ENCODE data around the gene DSCAML1. TPM values are rescaled to one million over a fixed set of nuclear protein-coding genes. Genes with fewer than 3 reads are reported as not detected.
A peak's percentile ranks its signal among the peaks of the same experiment; 100 is the strongest.

DSCAML1 gene
- total and polyA plus RNA-seq, 5 donors from 2014 or later: 0.08 to 1.6 (median 0.30) TPM; not detected in 1

- Histone ChIP-seq H3K9me3 (ENCODE audit: control insufficient read depth in 2 of 2, low read length in 2 of 2) (no peaks in the 10 kb centered on the region), H3K4me1 (ENCODE audit: control insufficient read depth, insufficient read depth, low read length, poor library complexity, severe bottlenecking) (no peaks in the 10 kb centered on the region), H3K27me3 (ENCODE audit: control insufficient read depth, insufficient read depth, low read length) (no peaks in the 10 kb centered on the region), H3K4me3 (ENCODE audit: low read depth, low read length) (no peak overlapping the region), H3K36me3 (ENCODE audit: control insufficient read depth, insufficient read depth, low read length) (no peaks in the 10 kb centered on the region), H3K27ac (ENCODE audit: insufficient read depth, low read length, poor library complexity, severe bottlenecking) (no peak overlapping the region)
- Mint-ChIP-seq H3K27me3 (no peaks in the 10 kb centered on the region), H3K27ac (no peak overlapping the region), H3K36me3 (peaks cover 5% of the 10 kb centered on the region), H3K4me3 (no peak overlapping the region), H3K4me1 (no peaks in the 10 kb centered on the region), H3K9me3 (peaks cover 0 to 4% (median 0%) of the 10 kb centered on the region in 7 donors)
- DNase-seq (no peak), ATAC-seq (ENCODE audit: low read depth in 2 of 2) (no peak)
These were observed 381.6 kb downstream of the DSCAML1 start for GRCh38 chr11:117415358-117415896.

- ATAC-seq (ENCODE audit: low read depth in 2 of 2) (no peak), DNase-seq (no peak)
- H3K4me1 ChIP-seq (ENCODE audit: control insufficient read depth, insufficient read depth, low read length, poor library complexity, severe bottlenecking): no peaks in the 10 kb centered on the region
- no peak overlapping the region for H3K27ac Mint-ChIP-seq
- no peaks in the 10 kb centered on the region for H3K27me3 Mint-ChIP-seq
- H3K36me3 Mint-ChIP-seq: peaks cover 9% of the 10 kb centered on the region
- no peak overlapping the region for H3K27ac ChIP-seq (ENCODE audit: insufficient read depth, low read length, poor library complexity, severe bottlenecking)
- no peak overlapping the region for H3K4me3 ChIP-seq (ENCODE audit: low read depth, low read length)
- H3K4me1 Mint-ChIP-seq: no peaks in the 10 kb centered on the region
- H3K9me3 ChIP-seq (ENCODE audit: control insufficient read depth in 2 of 2, low read length in 2 of 2): no peaks in the 10 kb centered on the region
- no peaks in the 10 kb centered on the region for H3K36me3 ChIP-seq (ENCODE audit: control insufficient read depth, insufficient read depth, low read length)
- no peak overlapping the region for H3K4me3 Mint-ChIP-seq
- H3K9me3 Mint-ChIP-seq: peaks cover 0 to 4% (median 0%) of the 10 kb centered on the region in 7 donors
- H3K27me3 ChIP-seq (ENCODE audit: control insufficient read depth, insufficient read depth, low read length): no peaks in the 10 kb centered on the region
These were observed 382.3 kb downstream of the DSCAML1 start for GRCh38 chr11:117414724-117415123.

DNA sequence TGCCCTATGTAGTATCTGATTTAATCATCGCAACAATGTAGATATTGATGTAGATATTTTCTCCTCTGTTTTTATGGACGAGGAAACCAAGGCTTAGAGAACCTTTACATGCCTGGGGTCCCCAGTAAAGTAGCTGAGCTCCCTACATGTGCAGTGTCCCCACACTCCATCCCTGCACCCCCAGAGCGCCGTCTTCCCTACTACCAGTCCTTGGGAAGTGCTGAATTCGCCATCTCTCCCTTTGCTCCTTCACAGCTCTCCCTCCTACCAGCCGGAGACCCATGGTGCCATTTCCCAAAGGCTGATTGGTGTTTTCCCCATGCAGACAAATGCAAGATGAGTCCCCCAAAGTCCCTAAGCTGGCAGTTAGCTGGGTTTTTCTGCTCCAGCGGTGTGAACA is 383.4 kb downstream of the DSCAML1 start:
- ATAC-seq (ENCODE audit: low read depth in 2 of 2): no peak
- no peaks in the 10 kb centered on the region for H3K4me1 ChIP-seq (ENCODE audit: control insufficient read depth, insufficient read depth, low read length, poor library complexity, severe bottlenecking)
- H3K27me3 ChIP-seq (ENCODE audit: control insufficient read depth, insufficient read depth, low read length): no peaks in the 10 kb centered on the region
- no peak for DNase-seq
- Mint-ChIP-seq H3K4me1 (no peaks in the 10 kb centered on the region), H3K27me3 (no peaks in the 10 kb centered on the region), H3K27ac (no peak overlapping the region), H3K36me3 (peaks cover 14% of the 10 kb centered on the region), H3K9me3 (peaks cover 0 to 4% (median 0%) of the 10 kb centered on the region in 7 donors), H3K4me3 (no peak overlapping the region)
- no peaks in the 10 kb centered on the region for H3K9me3 ChIP-seq (ENCODE audit: control insufficient read depth in 2 of 2, low read length in 2 of 2)
- peaks cover 8% of the 10 kb centered on the region for H3K36me3 ChIP-seq (ENCODE audit: control insufficient read depth, insufficient read depth, low read length)
- H3K27ac ChIP-seq (ENCODE audit: insufficient read depth, low read length, poor library complexity, severe bottlenecking): no peak overlapping the region
- no peak overlapping the region for H3K4me3 ChIP-seq (ENCODE audit: low read depth, low read length)

- H3K9me3 ChIP-seq (ENCODE audit: control insufficient read depth in 2 of 2, low read length in 2 of 2): no peaks in the 10 kb centered on the region
- Mint-ChIP-seq H3K27me3 (no peaks in the 10 kb centered on the region), H3K27ac (no peak overlapping the region), H3K4me3 (no peak overlapping the region), H3K36me3 (peaks cover 21% of the 10 kb centered on the region), H3K9me3 (peaks cover 0 to 4% (median 0%) of the 10 kb centered on the region in 7 donors), H3K4me1 (no peaks in the 10 kb centered on the region)
- no peaks in the 10 kb centered on the region for H3K27me3 ChIP-seq (ENCODE audit: control insufficient read depth, insufficient read depth, low read length)
- DNase-seq (no peak), ATAC-seq (ENCODE audit: low read depth in 2 of 2) (no peak)
- no peak overlapping the region for H3K4me3 ChIP-seq (ENCODE audit: low read depth, low read length)
- no peaks in the 10 kb centered on the region for H3K4me1 ChIP-seq (ENCODE audit: control insufficient read depth, insufficient read depth, low read length, poor library complexity, severe bottlenecking)
- peaks cover 12% of the 10 kb centered on the region for H3K36me3 ChIP-seq (ENCODE audit: control insufficient read depth, insufficient read depth, low read length)
- H3K27ac ChIP-seq (ENCODE audit: insufficient read depth, low read length, poor library complexity, severe bottlenecking): no peak overlapping the region
These were observed 384.3 kb downstream of the DSCAML1 start for GRCh38 chr11:117412653-117413275.

- Mint-ChIP-seq H3K27ac (no peak overlapping the region), H3K27me3 (no peaks in the 10 kb centered on the region), H3K36me3 (peaks cover 23% of the 10 kb centered on the region), H3K4me3 (no peak overlapping the region), H3K4me1 (no peaks in the 10 kb centered on the region), H3K9me3 (peaks cover 0 to 4% (median 0%) of the 10 kb centered on the region in 7 donors)
- H3K4me3 ChIP-seq (ENCODE audit: low read depth, low read length): no peak overlapping the region
- H3K36me3 ChIP-seq (ENCODE audit: control insufficient read depth, insufficient read depth, low read length): peaks cover 12% of the 10 kb centered on the region
- H3K4me1 ChIP-seq (ENCODE audit: control insufficient read depth, insufficient read depth, low read length, poor library complexity, severe bottlenecking): no peaks in the 10 kb centered on the region
- no peaks in the 10 kb centered on the region for H3K27me3 ChIP-seq (ENCODE audit: control insufficient read depth, insufficient read depth, low read length)
- no peak for ATAC-seq (ENCODE audit: low read depth in 2 of 2)
- no peak for DNase-seq
- no peaks in the 10 kb centered on the region for H3K9me3 ChIP-seq (ENCODE audit: control insufficient read depth in 2 of 2, low read length in 2 of 2)
- H3K27ac ChIP-seq (ENCODE audit: insufficient read depth, low read length, poor library complexity, severe bottlenecking): no peak overlapping the region
These were observed 384.8 kb downstream of the DSCAML1 start for GRCh38 chr11:117412176-117412575.

DNA sequence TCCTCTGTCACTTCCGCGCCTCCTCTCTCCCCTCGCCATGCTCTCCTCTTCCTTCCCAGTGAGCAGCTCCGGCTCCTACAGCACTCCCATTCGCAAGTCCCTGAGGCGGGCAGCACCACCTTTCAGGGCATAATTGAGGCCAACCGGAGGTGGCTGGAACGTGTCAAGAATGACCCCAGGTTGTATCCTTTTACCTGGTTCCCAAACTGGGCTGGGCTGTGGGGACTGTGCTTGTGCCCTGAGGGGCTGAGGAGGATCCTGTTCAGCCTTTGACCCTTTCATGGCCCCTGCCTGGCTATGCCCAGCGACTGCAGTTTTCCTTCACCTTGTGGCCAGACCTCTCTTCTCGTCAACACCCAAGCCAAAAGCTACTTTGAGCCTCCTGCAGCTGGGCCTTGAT is 385.3 kb downstream of the DSCAML1 start:
- no peaks in the 10 kb centered on the region for H3K27me3 Mint-ChIP-seq
- Histone ChIP-seq H3K4me1 (ENCODE audit: control insufficient read depth, insufficient read depth, low read length, poor library complexity, severe bottlenecking) (no peaks in the 10 kb centered on the region), H3K36me3 (ENCODE audit: control insufficient read depth, insufficient read depth, low read length) (peaks cover 12% of the 10 kb centered on the region), H3K27ac (ENCODE audit: insufficient read depth, low read length, poor library complexity, severe bottlenecking) (no peak overlapping the region), H3K9me3 (ENCODE audit: control insufficient read depth in 2 of 2, low read length in 2 of 2) (no peaks in the 10 kb centered on the region), H3K4me3 (ENCODE audit: low read depth, low read length) (no peak overlapping the region), H3K27me3 (ENCODE audit: control insufficient read depth, insufficient read depth, low read length) (no peaks in the 10 kb centered on the region)
- DNase-seq (no peak), ATAC-seq (ENCODE audit: low read depth in 2 of 2) (no peak)
- H3K4me1 Mint-ChIP-seq: no peaks in the 10 kb centered on the region
- H3K9me3 Mint-ChIP-seq: peaks cover 0 to 4% (median 0%) of the 10 kb centered on the region in 7 donors
- H3K4me3 Mint-ChIP-seq: no peak overlapping the region
- no peak overlapping the region for H3K27ac Mint-ChIP-seq
- H3K36me3 Mint-ChIP-seq: peaks cover 23% of the 10 kb centered on the region

DNA sequence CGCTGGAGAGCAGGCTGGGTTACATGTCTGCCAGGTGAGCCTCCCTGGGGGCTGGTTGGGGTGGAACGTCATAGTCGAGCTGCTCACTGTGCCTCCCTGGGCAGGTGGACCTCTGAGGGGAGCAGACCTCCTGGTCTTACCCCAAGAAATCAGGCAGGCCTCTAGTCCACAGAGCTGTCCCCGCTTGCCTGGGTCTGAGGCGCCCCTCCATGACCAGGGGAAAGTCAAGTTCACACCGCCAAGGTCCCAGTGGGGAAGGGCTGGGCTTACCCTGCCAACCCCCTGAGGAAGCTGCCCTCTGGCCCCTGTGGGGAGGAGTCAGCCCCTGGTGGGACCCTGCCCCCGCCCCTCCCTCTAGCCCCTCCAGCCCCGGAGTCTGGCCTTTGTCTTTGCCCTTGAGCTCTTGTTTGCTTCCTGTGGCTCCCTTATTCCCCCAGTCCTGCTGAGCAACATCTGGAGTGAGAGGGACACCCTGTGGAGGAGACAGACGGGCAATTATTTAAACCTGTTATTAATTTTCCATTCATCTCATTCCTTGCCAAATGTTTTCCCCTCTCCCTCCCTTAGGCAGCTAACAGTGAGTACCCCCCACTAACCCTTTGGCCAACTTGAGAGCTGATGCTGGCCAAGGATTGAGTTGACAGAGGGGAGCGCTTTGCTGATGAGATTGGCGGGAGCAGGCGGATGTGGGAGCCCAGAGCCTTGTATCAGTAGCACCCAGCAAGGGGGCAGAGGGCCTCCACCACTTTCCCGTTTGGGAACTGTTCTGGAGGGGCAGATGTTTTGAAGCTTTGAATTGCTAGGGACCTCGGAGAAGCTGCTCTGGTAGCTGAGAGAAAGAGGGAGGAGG is 385.9 kb downstream of the DSCAML1 start:
- H3K4me3 Mint-ChIP-seq: peak overlapping the region in 1 of 4 donors; percentile 27
- H3K27me3 Mint-ChIP-seq: no peaks in the 10 kb centered on the region
- DNase-seq: no peak
- peaks cover 0 to 4% of the 10 kb centered on the region in 2 experiments for H3K9me3 ChIP-seq (ENCODE audit: control insufficient read depth in 2 of 2, low read length in 2 of 2)
- peaks cover 28% of the 10 kb centered on the region for H3K36me3 Mint-ChIP-seq
- no peaks in the 10 kb centered on the region for H3K4me1 ChIP-seq (ENCODE audit: control insufficient read depth, insufficient read depth, low read length, poor library complexity, severe bottlenecking)
- ATAC-seq (ENCODE audit: low read depth in 2 of 2): no peak
- H3K9me3 Mint-ChIP-seq: peaks cover 0 to 4% (median 0%) of the 10 kb centered on the region in 7 donors
- no peak overlapping the region for H3K27ac ChIP-seq (ENCODE audit: insufficient read depth, low read length, poor library complexity, severe bottlenecking)
- H3K27ac Mint-ChIP-seq: peak overlapping the region in 1 of 3 donors; percentile 49
- peaks cover 12% of the 10 kb centered on the region for H3K36me3 ChIP-seq (ENCODE audit: control insufficient read depth, insufficient read depth, low read length)
- no peaks in the 10 kb centered on the region for H3K27me3 ChIP-seq (ENCODE audit: control insufficient read depth, insufficient read depth, low read length)
- H3K4me3 ChIP-seq (ENCODE audit: low read depth, low read length): no peak overlapping the region
- H3K4me1 Mint-ChIP-seq: no peaks in the 10 kb centered on the region
